Activated naive CD8-positive, alpha-beta T cell (primary cell): ENCODE data around the gene POLR1F.
"Not testable (repeated sequence)": the region's sequence is repeated elsewhere in the genome, so short reads cannot be mapped to it uniquely, and the experiment has no call there.

ENCODE experiments used
- H3K27ac Mint-ChIP-seq: one replicate; pipeline ENCODE4 v1.8.0; 2021; ENCODE audit warnings: mixed read lengths
- H3K27me3 Mint-ChIP-seq: one replicate; pipeline ENCODE4 v1.8.0; 2021; ENCODE audit warnings: mixed read lengths
- H3K36me3 Mint-ChIP-seq: one replicate; pipeline ENCODE4 v1.8.0; 2021; ENCODE audit warnings: mixed read lengths
- H3K4me1 Mint-ChIP-seq: one replicate; pipeline ENCODE4 v1.8.0; 2021; ENCODE audit warnings: low read depth, mixed read lengths
- H3K4me3 Mint-ChIP-seq: one replicate; pipeline ENCODE4 v1.8.0; 2021; ENCODE audit warnings: mild to moderate bottlenecking, mixed read lengths
- H3K9me3 Mint-ChIP-seq: one replicate; pipeline ENCODE4 v1.8.0; 2021; ENCODE audit warnings: low read depth, mixed read lengths

Gene POLR1F

GRCh38 chr7:19698331-19698730, 10.5 kb downstream of the POLR1F start:
- Mint-ChIP-seq H3K4me1 (peaks cover 10% of the 10 kb centered on the region), H3K27ac (peak overlapping the region; percentile 38), H3K27me3 (no peaks in the 10 kb centered on the region), H3K36me3 (peaks cover 18% of the 10 kb centered on the region), H3K9me3 (no peaks in the 10 kb centered on the region), H3K4me3 (no peak overlapping the region)

GRCh38 chr7:19696926-19697325, 11.9 kb downstream of the POLR1F start:
- no peak overlapping the region for H3K27ac Mint-ChIP-seq
- no peaks in the 10 kb centered on the region for H3K9me3 Mint-ChIP-seq
- H3K27me3 Mint-ChIP-seq: no peaks in the 10 kb centered on the region
- H3K36me3 Mint-ChIP-seq: peaks cover 11% of the 10 kb centered on the region
- no peak overlapping the region for H3K4me3 Mint-ChIP-seq
- peaks cover 8% of the 10 kb centered on the region for H3K4me1 Mint-ChIP-seq

DNA sequence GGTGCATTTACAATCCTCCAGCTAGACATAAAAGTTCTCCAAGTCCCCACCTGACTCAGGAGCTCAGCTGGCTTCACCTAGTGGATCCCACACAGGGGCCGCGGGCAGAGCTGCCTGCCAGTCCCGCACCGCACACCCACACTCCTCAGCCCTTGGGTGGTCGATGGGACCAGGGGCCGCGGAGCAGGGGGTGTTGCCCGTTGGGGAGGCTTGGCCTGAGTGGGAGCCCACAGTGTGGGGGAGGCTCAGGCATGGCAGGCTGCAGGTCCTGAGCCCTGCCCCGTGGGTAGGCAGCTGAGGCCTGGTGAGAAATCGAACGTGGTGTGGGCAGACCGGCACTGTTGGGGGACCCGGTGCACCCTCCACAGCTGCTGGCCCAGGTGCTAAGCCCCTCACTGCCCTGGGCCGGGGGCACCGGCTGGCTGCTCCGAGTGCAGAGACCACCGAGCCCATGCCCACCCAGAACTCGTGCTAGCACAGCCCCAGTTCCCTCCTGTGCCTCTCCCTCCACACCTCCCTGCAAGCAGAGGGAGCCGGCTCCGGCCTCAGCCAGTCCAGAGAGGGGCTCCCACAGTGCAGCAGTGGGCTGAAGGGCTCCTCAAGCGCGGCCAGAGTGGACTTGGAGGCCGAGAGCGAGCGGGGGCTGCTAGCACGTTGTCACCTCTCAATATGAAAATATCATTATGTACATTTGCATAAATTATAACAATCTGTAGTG, 16.6 kb downstream of the POLR1F start:
- no peaks in the 10 kb centered on the region for H3K27me3 Mint-ChIP-seq
- no peaks in the 10 kb centered on the region for H3K4me1 Mint-ChIP-seq
- H3K9me3 Mint-ChIP-seq: no peaks in the 10 kb centered on the region
- H3K4me3 Mint-ChIP-seq: no peak overlapping the region
- H3K36me3 Mint-ChIP-seq: peaks cover 2% of the 10 kb centered on the region
- H3K27ac Mint-ChIP-seq: no peak overlapping the region

DNA sequence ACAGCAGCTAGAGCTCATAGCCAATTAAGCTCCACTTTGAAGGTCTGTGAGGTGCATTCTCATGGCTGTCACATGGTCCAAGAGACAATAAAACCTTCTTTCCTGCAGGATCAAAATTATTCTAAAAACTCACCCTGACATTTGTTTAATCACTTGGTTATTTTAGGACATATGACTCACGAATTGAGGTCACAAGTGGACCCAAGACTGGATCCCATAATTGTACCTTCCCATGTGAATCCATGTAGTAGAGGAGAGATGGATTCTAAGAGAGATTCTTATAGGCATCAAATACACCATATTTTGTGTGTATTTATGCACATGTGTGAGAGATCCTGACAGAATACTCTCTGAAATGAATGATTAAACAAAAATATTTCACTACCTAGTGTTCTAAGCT, 18.1 kb downstream of the POLR1F start:
- H3K27me3 Mint-ChIP-seq: no peaks in the 10 kb centered on the region
- no peaks in the 10 kb centered on the region for H3K9me3 Mint-ChIP-seq
- H3K4me3 Mint-ChIP-seq: no peak overlapping the region
- no peaks in the 10 kb centered on the region for H3K36me3 Mint-ChIP-seq
- H3K4me1 Mint-ChIP-seq: no peaks in the 10 kb centered on the region
- no peak overlapping the region for H3K27ac Mint-ChIP-seq

DNA sequence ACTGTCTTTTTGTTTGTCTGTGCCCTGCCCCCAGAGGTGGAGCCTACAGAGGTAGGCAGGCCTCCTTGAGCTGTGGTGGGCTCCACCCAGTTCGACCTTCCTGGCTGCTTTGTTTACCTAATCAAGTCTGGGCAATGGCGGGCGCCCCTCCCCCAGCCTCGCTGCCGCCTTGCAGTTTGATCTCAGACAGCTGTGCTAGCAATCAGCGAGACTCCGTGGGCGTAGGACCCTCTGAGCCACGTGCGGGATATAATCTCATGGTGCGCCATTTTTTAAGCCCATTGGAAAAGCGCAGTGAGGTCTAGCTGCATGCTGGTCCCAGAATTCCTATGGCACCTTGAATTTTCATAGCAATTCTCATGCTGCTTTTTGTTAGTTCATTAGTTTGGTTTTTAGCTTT, 19.7 kb downstream of the POLR1F start:
- not testable (repeated sequence) for H3K27ac Mint-ChIP-seq, H3K4me1 Mint-ChIP-seq, H3K9me3 Mint-ChIP-seq, H3K36me3 Mint-ChIP-seq, H3K27me3 Mint-ChIP-seq, H3K4me3 Mint-ChIP-seq

- no peaks in the 10 kb centered on the region for H3K9me3 Mint-ChIP-seq
- H3K4me3 Mint-ChIP-seq: no peak overlapping the region
- no peak overlapping the region for H3K27ac Mint-ChIP-seq
- H3K36me3 Mint-ChIP-seq: no peaks in the 10 kb centered on the region
- no peaks in the 10 kb centered on the region for H3K27me3 Mint-ChIP-seq
- H3K4me1 Mint-ChIP-seq: peaks cover 1% of the 10 kb centered on the region
These were observed 27.2 kb downstream of the POLR1F start for GRCh38 chr7:19681596-19681995.

- H3K36me3 Mint-ChIP-seq: no peaks in the 10 kb centered on the region
- no peaks in the 10 kb centered on the region for H3K27me3 Mint-ChIP-seq
- H3K4me3 Mint-ChIP-seq: no peak overlapping the region
- H3K9me3 Mint-ChIP-seq: no peaks in the 10 kb centered on the region
- no peak overlapping the region for H3K27ac Mint-ChIP-seq
- H3K4me1 Mint-ChIP-seq: peaks cover 1% of the 10 kb centered on the region
These were observed 31.7 kb downstream of the POLR1F start for GRCh38 chr7:19677180-19677579.

GRCh38 chr7:19675816-19676215, 33.0 kb downstream of the POLR1F start:
- Mint-ChIP-seq H3K4me3 (no peak overlapping the region), H3K27ac (no peak overlapping the region), H3K27me3 (no peaks in the 10 kb centered on the region), H3K9me3 (no peaks in the 10 kb centered on the region), H3K4me1 (peaks cover 1% of the 10 kb centered on the region), H3K36me3 (no peaks in the 10 kb centered on the region)

GRCh38 chr7:19674266-19674960, 34.4 kb downstream of the POLR1F start:
- H3K9me3 Mint-ChIP-seq: no peaks in the 10 kb centered on the region
- H3K27ac Mint-ChIP-seq: no peak overlapping the region
- H3K36me3 Mint-ChIP-seq: no peaks in the 10 kb centered on the region
- H3K4me1 Mint-ChIP-seq: peaks cover 1% of the 10 kb centered on the region
- no peak overlapping the region for H3K4me3 Mint-ChIP-seq
- no peaks in the 10 kb centered on the region for H3K27me3 Mint-ChIP-seq

DNA sequence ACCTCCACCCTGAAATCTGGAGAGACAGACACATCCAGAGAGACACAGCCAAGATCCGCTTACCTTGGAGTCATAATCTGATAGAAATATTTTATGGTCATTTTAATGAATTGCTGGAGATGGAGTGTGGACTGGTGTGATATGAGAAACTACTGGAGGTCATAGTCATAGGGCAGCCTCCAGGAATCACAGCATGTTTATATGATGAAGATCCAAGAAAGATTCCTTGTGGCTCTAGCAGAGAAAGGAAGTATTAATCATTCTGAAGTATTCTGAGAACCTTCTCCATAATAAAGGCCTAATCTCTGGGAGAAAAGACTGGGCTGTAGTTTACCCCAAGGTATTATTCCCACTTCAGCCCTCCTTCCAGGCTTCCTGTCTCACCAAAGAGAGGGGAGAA, 38.0 kb downstream of the POLR1F start:
- H3K36me3 Mint-ChIP-seq: no peaks in the 10 kb centered on the region
- no peak overlapping the region for H3K27ac Mint-ChIP-seq
- H3K4me3 Mint-ChIP-seq: no peak overlapping the region
- no peaks in the 10 kb centered on the region for H3K9me3 Mint-ChIP-seq
- no peaks in the 10 kb centered on the region for H3K4me1 Mint-ChIP-seq
- H3K27me3 Mint-ChIP-seq: no peaks in the 10 kb centered on the region

DNA sequence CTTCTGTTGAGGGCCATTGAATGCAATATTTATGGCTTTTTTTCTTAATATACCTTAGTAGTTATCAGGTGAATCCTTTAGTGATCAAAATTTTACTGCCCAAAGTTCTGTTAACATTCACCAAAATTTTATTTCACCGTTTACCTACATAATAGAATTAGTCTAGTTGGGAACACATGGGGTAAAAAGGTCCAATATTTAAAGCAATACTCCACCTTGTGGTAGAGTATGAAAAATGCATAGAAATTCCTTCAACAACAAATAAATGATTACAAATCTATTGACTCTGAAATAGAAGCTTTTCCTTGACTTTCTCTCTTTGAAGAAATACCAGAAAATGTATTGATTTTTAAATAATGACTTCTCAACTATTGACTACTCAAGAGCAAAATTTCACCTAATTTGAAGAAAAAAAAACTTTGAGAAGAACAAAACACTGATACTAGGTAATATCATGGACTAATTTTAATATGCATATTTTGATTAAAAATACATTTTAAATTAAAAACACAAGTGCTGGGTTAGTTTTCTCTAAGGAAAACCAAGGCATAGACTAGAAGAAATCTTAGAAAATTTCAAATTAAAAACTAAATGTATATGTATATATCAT, 43.3 kb downstream of the POLR1F start:
- no peaks in the 10 kb centered on the region for H3K36me3 Mint-ChIP-seq
- H3K4me1 Mint-ChIP-seq: peaks cover 12% of the 10 kb centered on the region
- H3K4me3 Mint-ChIP-seq: no peak overlapping the region
- no peak overlapping the region for H3K27ac Mint-ChIP-seq
- no peaks in the 10 kb centered on the region for H3K9me3 Mint-ChIP-seq
- no peaks in the 10 kb centered on the region for H3K27me3 Mint-ChIP-seq

DNA sequence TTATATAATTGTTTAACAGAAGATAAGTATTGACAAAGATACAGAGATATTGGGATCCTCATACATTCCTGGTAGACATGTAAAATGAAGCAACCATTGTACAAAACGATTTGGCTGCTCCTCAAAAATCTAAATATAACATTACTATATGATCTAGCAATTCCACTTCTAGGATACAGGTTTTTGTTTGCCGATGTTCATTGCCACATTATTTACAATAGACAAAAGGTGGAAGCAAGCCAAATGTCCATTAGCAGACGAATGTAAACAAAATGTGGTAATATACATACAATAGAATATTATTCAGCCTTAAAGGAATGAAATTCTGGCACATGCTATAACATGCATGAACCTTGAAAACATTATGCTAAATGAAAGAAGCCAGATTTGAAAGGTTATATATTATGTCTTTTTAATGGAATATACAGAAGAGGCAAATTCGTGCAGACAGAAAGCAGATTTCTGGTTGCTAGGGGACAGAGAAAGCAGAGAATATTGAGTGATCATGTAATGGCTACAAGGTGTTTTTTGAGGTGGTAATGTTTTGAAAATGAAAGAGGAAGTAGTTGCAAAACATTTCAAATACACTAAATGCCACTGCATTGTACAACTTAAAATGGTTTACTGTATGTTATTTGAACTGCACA, 44.9 kb downstream of the POLR1F start:
- Mint-ChIP-seq H3K36me3 (no peaks in the 10 kb centered on the region), H3K9me3 (no peaks in the 10 kb centered on the region), H3K27ac (no peak overlapping the region), H3K27me3 (no peaks in the 10 kb centered on the region), H3K4me3 (no peak overlapping the region), H3K4me1 (peaks cover 12% of the 10 kb centered on the region)

DNA sequence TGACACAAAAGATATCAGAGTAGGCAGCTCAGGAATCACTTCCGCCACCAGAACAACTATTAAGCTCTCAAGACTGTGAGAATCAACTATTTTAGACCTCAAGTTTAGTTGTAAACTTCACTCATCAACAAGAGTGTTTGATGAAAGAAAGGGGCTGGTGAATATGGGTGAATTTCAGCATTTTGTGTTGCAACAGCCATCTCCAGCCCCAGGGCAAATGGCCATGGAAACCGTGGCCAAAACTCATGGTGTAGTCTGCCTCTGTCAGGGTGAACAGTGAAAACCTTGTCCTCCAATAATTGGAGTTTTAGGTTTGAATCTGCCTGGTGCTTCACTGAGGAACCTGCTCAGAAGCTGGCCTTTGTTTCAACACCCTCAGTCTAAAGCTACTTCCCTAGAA, 60.0 kb downstream of the POLR1F start:
- Mint-ChIP-seq H3K27ac (no peak overlapping the region), H3K36me3 (no peaks in the 10 kb centered on the region), H3K9me3 (peaks cover 11% of the 10 kb centered on the region), H3K4me3 (no peak overlapping the region), H3K4me1 (no peaks in the 10 kb centered on the region), H3K27me3 (peaks cover 2% of the 10 kb centered on the region)
